Colonic mucosa (tissue), 4 donors: ENCODE measurements around the gene AIF1. TPM values are rescaled to one million over a fixed set of nuclear protein-coding genes. Genes with fewer than 3 reads are reported as not detected.
A peak's percentile ranks its signal among the peaks of the same experiment; 100 is the strongest.

Source experiments
- DNase-seq: peaks from one replicate; pipeline ENCODE4 v3.0.0-alpha.2; 2020
- H3K27ac ChIP-seq: fragments of 200-600 bp; one replicate; pipeline ENCODE4 v1.8.0; 2021
- H3K27me3 ChIP-seq: fragments of 200-600 bp; one replicate; pipeline ENCODE4 v1.8.0; 2021
- H3K36me3 ChIP-seq: fragments of 200-600 bp; one replicate; pipeline ENCODE4 v1.8.0; 2021
- H3K4me1 ChIP-seq: fragments of 200-600 bp; one replicate; pipeline ENCODE4 v1.8.0; 2021; ENCODE audit warnings: mild to moderate bottlenecking
- H3K4me3 ChIP-seq: fragments of 200-600 bp; one replicate; pipeline ENCODE4 v1.8.0; 2021
- H3K9ac ChIP-seq, 2 donors: one replicate each; pipeline ENCODE4 v1.7.0; 2013; ENCODE audit warnings: control low read depth in 2 of 2, low read depth in 2 of 2, low read length in 2 of 2
- H3K9me3 ChIP-seq: fragments of 200-600 bp; one replicate; pipeline ENCODE4 v1.8.0; 2021
- intact Hi-C: fragments of 100-400 bp; cut with DNase I; formaldehyde crosslinking; loops from one replicate; pipeline ENCODE4 v1.14.1; 2022
- total RNA-seq, 2 donors: library from RNA; stranded (reverse); fragmentation: NEBNext Ultra II Directional in 1 of 2; extraction: Animal tissue kit (Norgen Biotek cat#: 25700) in 1 of 2; gene quantifications; one replicate each; pipeline ENCODE4 v1.2.1, GENCODE V29; 2021
- TF ChIP-seq, protein P1 (sequence below): fragments of 200-600 bp; IDR thresholded peaks from one replicate; pipeline ENCODE4 v1.8.0; 2022; ENCODE audit warnings: antibody characterized with exemption, mild to moderate bottlenecking
- donor health status: healthy.
- donor health status: DM: no; HTN: no; CAD: no.
- donor health status: DM: no; HTN: no; CAD: no.

The AIF1 gene
- total RNA-seq, 2 donors from 2014 or later = 5.0 to 20.7 TPM

GRCh38 chr6:31572041-31572911, 42.8 kb upstream of the AIF1 start, which contains the start of gene LTA:
LTA (plus strand) TSS chr6:31572289; CDS start chr6:31572743, 454 bp downstream.
- no peaks in the 10 kb centered on the region for H3K9me3 ChIP-seq
- TF ChIP-seq, protein P1, sequence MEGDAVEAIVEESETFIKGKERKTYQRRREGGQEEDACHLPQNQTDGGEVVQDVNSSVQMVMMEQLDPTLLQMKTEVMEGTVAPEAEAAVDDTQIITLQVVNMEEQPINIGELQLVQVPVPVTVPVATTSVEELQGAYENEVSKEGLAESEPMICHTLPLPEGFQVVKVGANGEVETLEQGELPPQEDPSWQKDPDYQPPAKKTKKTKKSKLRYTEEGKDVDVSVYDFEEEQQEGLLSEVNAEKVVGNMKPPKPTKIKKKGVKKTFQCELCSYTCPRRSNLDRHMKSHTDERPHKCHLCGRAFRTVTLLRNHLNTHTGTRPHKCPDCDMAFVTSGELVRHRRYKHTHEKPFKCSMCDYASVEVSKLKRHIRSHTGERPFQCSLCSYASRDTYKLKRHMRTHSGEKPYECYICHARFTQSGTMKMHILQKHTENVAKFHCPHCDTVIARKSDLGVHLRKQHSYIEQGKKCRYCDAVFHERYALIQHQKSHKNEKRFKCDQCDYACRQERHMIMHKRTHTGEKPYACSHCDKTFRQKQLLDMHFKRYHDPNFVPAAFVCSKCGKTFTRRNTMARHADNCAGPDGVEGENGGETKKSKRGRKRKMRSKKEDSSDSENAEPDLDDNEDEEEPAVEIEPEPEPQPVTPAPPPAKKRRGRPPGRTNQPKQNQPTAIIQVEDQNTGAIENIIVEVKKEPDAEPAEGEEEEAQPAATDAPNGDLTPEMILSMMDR = no peak
- peak within 1 kb of the TSS; percentile 16 for H3K4me3 ChIP-seq
- intact Hi-C loops = no loop called here
- H3K27ac ChIP-seq = peak within 1 kb of the TSS; percentile 25
- no peaks in the 10 kb centered on the region for H3K27me3 ChIP-seq
- no peaks in the 10 kb centered on the region for H3K36me3 ChIP-seq
- DNase-seq = no peak
- H3K9ac ChIP-seq = peak within 1 kb of the TSS in 1 of 2 donors; percentile 50
- no peaks in the 10 kb centered on the region for H3K4me1 ChIP-seq

GRCh38 chr6:31573239-31574105, 41.6 kb upstream of the AIF1 start:
- intact Hi-C loops = no loop called here

GRCh38 chr6:31574106-31575061, 40.6 kb upstream of the AIF1 start:
- Histone ChIP-seq H3K27me3 (no peaks in the 10 kb centered on the region), H3K9ac (no peak overlapping the region), H3K27ac (peak overlapping the region; percentile 1), H3K4me1 (no peaks in the 10 kb centered on the region), H3K9me3 (no peaks in the 10 kb centered on the region), H3K36me3 (no peaks in the 10 kb centered on the region), H3K4me3 (no peak overlapping the region)
- no peak for DNase-seq
- intact Hi-C loops = no loop called here
- TF ChIP-seq, protein P1 = no peak

More at GRCh38 chr6:31573239-31574105, 41.6 kb upstream of the AIF1 start:
- no peak for DNase-seq
- Histone ChIP-seq H3K9me3 (no peaks in the 10 kb centered on the region), H3K4me1 (no peaks in the 10 kb centered on the region), H3K36me3 (no peaks in the 10 kb centered on the region), H3K27me3 (no peaks in the 10 kb centered on the region), H3K9ac (no peak overlapping the region), H3K27ac (no peak overlapping the region), H3K4me3 (no peak overlapping the region)
- TF ChIP-seq, protein P1 = no peak

DNA sequence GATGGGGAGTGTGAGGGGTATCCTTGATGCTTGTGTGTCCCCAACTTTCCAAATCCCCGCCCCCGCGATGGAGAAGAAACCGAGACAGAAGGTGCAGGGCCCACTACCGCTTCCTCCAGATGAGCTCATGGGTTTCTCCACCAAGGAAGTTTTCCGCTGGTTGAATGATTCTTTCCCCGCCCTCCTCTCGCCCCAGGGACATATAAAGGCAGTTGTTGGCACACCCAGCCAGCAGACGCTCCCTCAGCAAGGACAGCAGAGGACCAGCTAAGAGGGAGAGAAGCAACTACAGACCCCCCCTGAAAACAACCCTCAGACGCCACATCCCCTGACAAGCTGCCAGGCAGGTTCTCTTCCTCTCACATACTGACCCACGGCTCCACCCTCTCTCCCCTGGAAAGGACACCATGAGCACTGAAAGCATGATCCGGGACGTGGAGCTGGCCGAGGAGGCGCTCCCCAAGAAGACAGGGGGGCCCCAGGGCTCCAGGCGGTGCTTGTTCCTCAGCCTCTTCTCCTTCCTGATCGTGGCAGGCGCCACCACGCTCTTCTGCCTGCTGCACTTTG, 39.6 kb upstream of the AIF1 start, which contains the start of gene TNF:
TNF (plus strand) TSS at position 231 of the 567 bp plus-strand sequence; CDS start at position 408, 177 bp downstream.
- Histone ChIP-seq H3K27me3 (no peaks in the 10 kb centered on the region), H3K27ac (peak within 1 kb of the TSS; percentile 34), H3K9me3 (no peaks in the 10 kb centered on the region), H3K9ac (peak within 1 kb of the TSS; percentile 13 to 46), H3K4me1 (peaks cover under 1% of the 10 kb centered on the region), H3K4me3 (peak within 1 kb of the TSS; percentile 34), H3K36me3 (no peaks in the 10 kb centered on the region)
- peak; percentile 62 for DNase-seq
- intact Hi-C loops = no loop called here
- TF ChIP-seq, protein P1 = no peak
